ENCODE results near the gene MRPL47.

MRPL47 gene

GRCh38 chr3:179591313-179591712 is 13.1 kb downstream of the MRPL47 start:
- DNase-seq (ENCODE audit: low read depth): no peak

GRCh38 chr3:179590669-179591068 is 13.8 kb downstream of the MRPL47 start:
- no peak for DNase-seq (ENCODE audit: low read depth)

GRCh38 chr3:179589143-179589542 is 15.3 kb downstream of the MRPL47 start:
- DNase-seq (ENCODE audit: low read depth): no peak

- DNase-seq (ENCODE audit: low read depth): no peak
Measured at GRCh38 chr3:179580992-179581391, 23.4 kb downstream of the MRPL47 start.

GRCh38 chr3:179565496-179565895 is 38.9 kb downstream of the MRPL47 start:
- no peak for DNase-seq (ENCODE audit: low read depth)

- DNase-seq (ENCODE audit: low read depth): peak; percentile 31
Measured at GRCh38 chr3:179563271-179563783, 41.1 kb downstream of the MRPL47 start.

- DNase-seq (ENCODE audit: low read depth): peak; percentile 99
Measured at GRCh38 chr3:179562591-179563270, 41.7 kb downstream of the MRPL47 start, which contains the start of gene ACTL6A. TSS of gene ACTL6A (plus strand) at chr3:179562926. CDS start at chr3:179563093, 167 bp downstream.

- DNase-seq (ENCODE audit: low read depth): no peak
Measured at GRCh38 chr3:179560791-179561190, 43.6 kb downstream of the MRPL47 start.

GRCh38 chr3:179558742-179559364 is 45.6 kb downstream of the MRPL47 start:
- DNase-seq (ENCODE audit: low read depth): peak; percentile 55

- no peak for DNase-seq (ENCODE audit: low read depth)
Measured at GRCh38 chr3:179551349-179552105, 52.9 kb downstream of the MRPL47 start.

GRCh38 chr3:179546814-179547241 is 57.6 kb downstream of the MRPL47 start:
- DNase-seq (ENCODE audit: low read depth): no peak

GRCh38 chr3:179544981-179545645 is 59.3 kb downstream of the MRPL47 start:
- DNase-seq (ENCODE audit: low read depth): peak; percentile 83

GRCh38 chr3:179542375-179542774 is 62.1 kb downstream of the MRPL47 start:
- no peak for DNase-seq (ENCODE audit: low read depth)

GRCh38 chr3:179541596-179541995 is 62.8 kb downstream of the MRPL47 start:
- no peak for DNase-seq (ENCODE audit: low read depth)

- no peak for DNase-seq (ENCODE audit: low read depth)
Measured at GRCh38 chr3:179541094-179541493, 63.3 kb downstream of the MRPL47 start.

All from stromal cell of bone marrow (primary cell).